Breast epithelium (tissue), 4 donors: Measurements from ENCODE around the gene RSPO3. TPM values are rescaled to one million over a fixed set of nuclear protein-coding genes. Genes with fewer than 3 reads are reported as not detected.

Experiments
- DNase-seq, 2 donors: peaks; one replicate each; pipeline ENCODE4 v3.0.0-alpha.2; 2019; ENCODE audit warnings: low spot score in 2 of 2
- H3K27ac ChIP-seq, 2 donors: fragments of 200-600 bp; sonication (generic) in 1 of 2; one replicate each; pipeline ENCODE4 v1.5.1; 2016 to 2019; ENCODE audit warnings: mild to moderate bottlenecking in 1 of 2
- H3K27me3 ChIP-seq, 2 donors: fragments of 200-600 bp; sonication (generic) in 1 of 2; one replicate each; pipeline versions ENCODE4 v1.5.1 to v1.6.0; 2017 to 2019; ENCODE audit warnings: control low read depth in 1 of 2, mild to moderate bottlenecking in 1 of 2
- H3K36me3 ChIP-seq: fragments of 200-600 bp; one replicate; pipeline ENCODE4 v1.5.1; 2019
- H3K4me1 ChIP-seq, 2 donors: fragments of 200-600 bp; sonication (generic); one replicate each; pipeline ENCODE4 v1.5.1; 2016 to 2019; ENCODE audit warnings: control low read depth in 1 of 2
- H3K4me3 ChIP-seq, 3 donors: fragments of 200-600 bp; sonication (generic); 1 replicate in 2 of 3; 2 replicates in 1 of 3; pipeline ENCODE4 v1.5.1; 2016 to 2019; ENCODE audit warnings: mild to moderate bottlenecking in 3 of 3, moderate library complexity in 2 of 3
- H3K9me3 ChIP-seq, 2 donors: fragments of 200-600 bp; sonication (generic) in 1 of 2; one replicate each; pipeline ENCODE4 v1.5.1; 2016 to 2019; ENCODE audit warnings: control low read depth in 1 of 2
- POLR2A ChIP-seq: fragments of 450-650 bp; IDR thresholded peaks from one replicate; pipeline ENCODE4 v1.6.1; 2016; ENCODE audit warnings: antibody characterized with exemption, mild to moderate bottlenecking, moderate library complexity
- POLR2AphosphoS5 ChIP-seq, 3 donors: sonication (generic); formaldehyde crosslinking; IDR thresholded peaks; one replicate each; pipeline ENCODE4 v1.6.1; 2017; ENCODE audit warnings: antibody characterized with exemption in 3 of 3
- intact Hi-C: fragments of 100-400 bp; cut with DNase I; formaldehyde crosslinking; loops from one replicate; pipeline ENCODE4 v1.15.1; 2023; ENCODE audit warnings: low total_unique reads
- total RNA-seq, 3 donors: library from RNA; depleted of rRNA; stranded (reverse); fragments of >200 nt; gene quantifications; one replicate each; pipeline ENCODE4 v1.1.0, GENCODE V29; 2016
- TF ChIP-seq, protein P1 (sequence below), 3 donors: fragments of 450-650 bp; IDR thresholded peaks; one replicate each; pipeline ENCODE4 v1.5.1; 2016 to 2017; ENCODE audit warnings: antibody characterized with exemption in 3 of 3, mild to moderate bottlenecking in 3 of 3, moderate library complexity in 3 of 3

The RSPO3 gene
- total RNA-seq, 3 donors from 2014 or later = 5.9 to 23.3 (median 16.2) TPM

DNA sequence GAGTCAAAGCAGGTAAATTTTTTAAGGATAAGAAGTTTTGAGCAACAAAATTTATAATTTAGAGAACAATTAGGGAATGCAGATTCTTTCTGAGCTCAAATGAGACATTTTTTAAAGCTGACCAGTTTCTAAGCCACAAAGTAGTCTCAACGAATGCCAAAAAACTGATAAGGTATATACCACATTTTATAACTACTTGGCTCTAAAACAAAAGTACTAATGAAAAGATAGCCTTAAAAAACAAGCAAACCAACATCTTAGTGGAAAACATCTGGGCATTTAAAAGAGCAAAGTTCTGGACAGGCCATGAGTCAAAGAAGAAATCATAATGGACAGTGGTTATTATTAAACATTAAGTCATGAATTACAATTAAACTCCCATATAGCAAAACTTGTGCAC, 125.0 kb downstream of the RSPO3 start:
- no peak for DNase-seq
- intact Hi-C loops = no loop called here
- TF ChIP-seq, protein P1, sequence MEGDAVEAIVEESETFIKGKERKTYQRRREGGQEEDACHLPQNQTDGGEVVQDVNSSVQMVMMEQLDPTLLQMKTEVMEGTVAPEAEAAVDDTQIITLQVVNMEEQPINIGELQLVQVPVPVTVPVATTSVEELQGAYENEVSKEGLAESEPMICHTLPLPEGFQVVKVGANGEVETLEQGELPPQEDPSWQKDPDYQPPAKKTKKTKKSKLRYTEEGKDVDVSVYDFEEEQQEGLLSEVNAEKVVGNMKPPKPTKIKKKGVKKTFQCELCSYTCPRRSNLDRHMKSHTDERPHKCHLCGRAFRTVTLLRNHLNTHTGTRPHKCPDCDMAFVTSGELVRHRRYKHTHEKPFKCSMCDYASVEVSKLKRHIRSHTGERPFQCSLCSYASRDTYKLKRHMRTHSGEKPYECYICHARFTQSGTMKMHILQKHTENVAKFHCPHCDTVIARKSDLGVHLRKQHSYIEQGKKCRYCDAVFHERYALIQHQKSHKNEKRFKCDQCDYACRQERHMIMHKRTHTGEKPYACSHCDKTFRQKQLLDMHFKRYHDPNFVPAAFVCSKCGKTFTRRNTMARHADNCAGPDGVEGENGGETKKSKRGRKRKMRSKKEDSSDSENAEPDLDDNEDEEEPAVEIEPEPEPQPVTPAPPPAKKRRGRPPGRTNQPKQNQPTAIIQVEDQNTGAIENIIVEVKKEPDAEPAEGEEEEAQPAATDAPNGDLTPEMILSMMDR (IDR thresholded peaks at IDR 0.05) = no peak
- TF ChIP-seq POLR2AphosphoS5 (IDR thresholded peaks at IDR 0.05) = no peak
- no peak for TF ChIP-seq POLR2A

More for the DNA sequence above, 125.0 kb downstream of the RSPO3 start:
- no peaks in the 10 kb centered on the region for H3K9me3 ChIP-seq
- H3K4me3 ChIP-seq = no peak overlapping the region
- no peaks in the 10 kb centered on the region for H3K4me1 ChIP-seq
- H3K36me3 ChIP-seq = no peaks in the 10 kb centered on the region
- H3K27me3 ChIP-seq = no peaks in the 10 kb centered on the region
- H3K27ac ChIP-seq = no peak overlapping the region

Other genes starting within 250 kb of the RSPO3 start
- gene RNF146, start 148.2 kb downstream of the RSPO3 start, total RNA-seq = 10 to 100 TPM; 77.7 to 86.3 (median 77.9) TPM
- 10 to 100 TPM; 56.7 to 93.7 (median 82.2) TPM for gene ECHDC1, start 224.9 kb downstream of the RSPO3 start, total RNA-seq